Esophagus squamous epithelium (tissue), 5 donors: ENCODE measurements around the gene TTC13. TPM values are rescaled to one million over a fixed set of nuclear protein-coding genes. Genes with fewer than 3 reads are reported as not detected.

Experiments
- DNase-seq: peaks from one replicate; lab custom pipeline; 2025; lab: John Stamatoyannopoulos, UW
- H3K27ac ChIP-seq, 4 donors: fragments of 200-600 bp; sonication (generic); one replicate each; pipeline ENCODE4 v1.5.1; 2016 to 2019; ENCODE audit warnings: mild to moderate bottlenecking in 1 of 4
- H3K27me3 ChIP-seq, 4 donors: fragments of 200-600 bp; sonication (generic); 1 replicate in 3 of 4; 2 replicates in 1 of 4; pipeline versions ENCODE4 v1.5.1 to v1.6.0; 2017 to 2021; ENCODE audit warnings: antibody characterized with exemption in 1 of 4
- H3K36me3 ChIP-seq, 3 donors: fragments of 200-600 bp; sonication (generic); one replicate each; pipeline ENCODE4 v1.5.1; 2016 to 2019
- H3K4me1 ChIP-seq, 3 donors: fragments of 200-600 bp; sonication (generic); one replicate each; pipeline ENCODE4 v1.5.1; 2017 to 2019
- H3K4me3 ChIP-seq, 4 donors: fragments of 200-600 bp; sonication (generic); 1 replicate in 3 of 4; 2 replicates in 1 of 4; pipeline ENCODE4 v1.5.1; 2016 to 2019; ENCODE audit warnings: mild to moderate bottlenecking in 2 of 4, moderate library complexity in 1 of 4
- H3K9me3 ChIP-seq, 3 donors: fragments of 200-600 bp; sonication (generic); one replicate each; pipeline ENCODE4 v1.5.1; 2016 to 2019
- CTCF ChIP-seq, 6 experiments: fragments of 450-650 bp in 4 of 6; fragments of 200-600 bp in 2 of 6; sonication (generic) in 2 of 6; IDR thresholded peaks; one replicate each; pipeline ENCODE4 v1.5.1; 2016 to 2019; ENCODE audit warnings: antibody characterized with exemption in 6 of 6, mild to moderate bottlenecking in 4 of 6, moderate library complexity in 4 of 6
- POLR2A ChIP-seq, 4 donors: fragments of 450-650 bp; IDR thresholded peaks; one replicate each; pipeline ENCODE4 v1.6.1; 2017; ENCODE audit warnings: antibody characterized with exemption in 4 of 4, mild to moderate bottlenecking in 4 of 4, moderate library complexity in 3 of 4
- WGBS, 2 donors: methylation state at CpG; one replicate each; pipeline ENCODE4 v1.1.5; 2018; 5-methylcytosine and 5-hydroxymethylcytosine counted together
- intact Hi-C: fragments of 100-400 bp; cut with DNase I; formaldehyde crosslinking; loops from one replicate; pipeline ENCODE4 v1.15.0; 2022
- total RNA-seq, 4 donors: library from RNA; depleted of rRNA; stranded (reverse); fragments of >200 nt; gene quantifications; one replicate each; pipeline ENCODE4 v1.1.0, GENCODE V29; 2016
- donor health status: DM: yes; HTN: yes; CAD: no.

TTC13 gene
- total RNA-seq, 4 donors from 2014 or later: 7.7 to 18.0 (median 11.3) TPM

- intact Hi-C loops: no loop called here
- H3K4me1 ChIP-seq: no peaks in the 10 kb centered on the region
- no peak overlapping the region for H3K27ac ChIP-seq
- 96 to 100% methylated on average over 2 of the region's 2 CpGs for WGBS, 2 donors
- DNase-seq: no peak
- no peak for TF ChIP-seq POLR2A (IDR thresholded peaks at IDR 0.05)
- no peak for TF ChIP-seq CTCF (IDR thresholded peaks at IDR 0.05)
- no peaks in the 10 kb centered on the region for H3K27me3 ChIP-seq
- H3K9me3 ChIP-seq: no peaks in the 10 kb centered on the region
- peaks cover 0 to 97% (median 4%) of the 10 kb centered on the region in 3 donors for H3K36me3 ChIP-seq
- H3K4me3 ChIP-seq: no peak overlapping the region
Measured at GRCh38 chr1:230922620-230923019, 56.0 kb downstream of the TTC13 start.

- Histone ChIP-seq H3K27me3 (no peaks in the 10 kb centered on the region), H3K27ac (no peak overlapping the region), H3K36me3 (peaks cover 0 to 85% (median 1%) of the 10 kb centered on the region in 3 donors), H3K9me3 (no peaks in the 10 kb centered on the region), H3K4me1 (no peaks in the 10 kb centered on the region), H3K4me3 (no peak overlapping the region)
- TF ChIP-seq POLR2A (IDR thresholded peaks at IDR 0.05): no peak
- TF ChIP-seq CTCF (IDR thresholded peaks at IDR 0.05): no peak
- no peak for DNase-seq
- 50 to 54% methylated on average over 4 of the region's 4 CpGs for WGBS, 2 donors
- intact Hi-C loops: loop anchor here (10.0 kb wide), 1 partner anchor 296 kb away; no protein-coding TSS in a partner anchor
Measured at GRCh38 chr1:230919207-230919606, 59.5 kb downstream of the TTC13 start.

GRCh38 chr1:230917284-230918135 is 61.2 kb downstream of the TTC13 start:
- no peak overlapping the region for H3K4me3 ChIP-seq
- DNase-seq: no peak
- intact Hi-C loops: loop anchor here (10.0 kb wide), 1 partner anchor 297 kb away; no protein-coding TSS in a partner anchor
- H3K36me3 ChIP-seq: peaks cover 0 to 85% (median 0%) of the 10 kb centered on the region in 3 donors
- WGBS, 2 donors: 53 to 54% methylated on average over 14 to 15 of the region's 15 CpGs
- H3K27ac ChIP-seq: no peak overlapping the region
- H3K4me1 ChIP-seq: no peaks in the 10 kb centered on the region
- no peaks in the 10 kb centered on the region for H3K27me3 ChIP-seq
- peak in 5 of 6 experiments; percentile 59 to 78 (median 65) for TF ChIP-seq CTCF (IDR thresholded peaks at IDR 0.05)
- no peak for TF ChIP-seq POLR2A (IDR thresholded peaks at IDR 0.05)
- no peaks in the 10 kb centered on the region for H3K9me3 ChIP-seq

GRCh38 chr1:230916587-230917283 is 61.9 kb downstream of the TTC13 start:
- peaks cover 0 to 85% (median 0%) of the 10 kb centered on the region in 3 donors for H3K36me3 ChIP-seq
- no peak for DNase-seq
- H3K9me3 ChIP-seq: no peaks in the 10 kb centered on the region
- H3K27ac ChIP-seq: no peak overlapping the region
- H3K4me1 ChIP-seq: no peaks in the 10 kb centered on the region
- WGBS, 2 donors: 88 to 93% methylated on average over 8 of the region's 8 CpGs
- no peak for TF ChIP-seq CTCF (IDR thresholded peaks at IDR 0.05)
- TF ChIP-seq POLR2A (IDR thresholded peaks at IDR 0.05): no peak
- no peaks in the 10 kb centered on the region for H3K27me3 ChIP-seq
- intact Hi-C loops: loop anchor here (10.0 kb wide), 1 partner anchor 298 kb away; no protein-coding TSS in a partner anchor
- no peak overlapping the region for H3K4me3 ChIP-seq
